ENCODE data around the gene INSC.

DNA sequence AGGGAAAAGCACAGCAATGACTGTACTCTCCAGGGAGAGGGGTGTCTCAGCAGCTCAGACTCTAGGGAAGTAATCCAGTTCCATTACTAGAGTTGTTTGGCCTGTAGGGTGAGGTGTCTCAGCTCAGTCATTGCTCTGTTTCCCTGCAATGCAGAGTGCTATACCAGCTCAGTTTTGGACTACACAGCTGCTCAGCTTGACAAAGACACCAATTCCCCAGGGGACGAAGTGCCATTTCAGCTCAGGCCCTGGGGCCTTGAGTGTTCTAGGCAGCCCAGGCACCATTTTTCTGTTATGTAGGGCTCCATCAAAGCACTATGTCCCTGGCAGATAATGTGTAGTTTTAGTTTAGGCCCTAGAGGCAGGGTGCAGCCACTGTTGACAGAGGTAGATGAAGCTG, 23.1 kb upstream of the INSC start:
- no peak for TF ChIP-seq CTCF (IDR thresholded peaks at IDR 0.05; ENCODE audit: poor library complexity)
- TF ChIP-seq EZH2 (IDR thresholded peaks at IDR 0.05; ENCODE audit: borderline replicate concordance), result no peak
- TF ChIP-seq EZH2phosphoT487 (IDR thresholded peaks at IDR 0.05; ENCODE audit: low read depth, severe bottlenecking, unreplicated experiment), result no peak
